GM21786 (cell line): ENCODE data around the gene WEE1.

Experiments
- ATAC-seq: cut with Tn5 transposase; IDR thresholded peaks from one replicate; pipeline ENCODE4 v1.9.1; 2021; ENCODE audit not compliant: unreplicated experiment

WEE1 gene

GRCh38 chr11:9565822-9566560 is 7.5 kb upstream of the WEE1 start:
- ATAC-seq, result peak; percentile 92

GRCh38 chr11:9566561-9567063 is 6.9 kb upstream of the WEE1 start:
- no peak for ATAC-seq

GRCh38 chr11:9567401-9567800 is 6.1 kb upstream of the WEE1 start:
- no peak for ATAC-seq

GRCh38 chr11:9568161-9568853 is 5.2 kb upstream of the WEE1 start:
- no peak for ATAC-seq

GRCh38 chr11:9568854-9569587 is 4.4 kb upstream of the WEE1 start:
- ATAC-seq, result no peak

- ATAC-seq, result no peak
Measured at GRCh38 chr11:9569588-9570164, 3.8 kb upstream of the WEE1 start.

GRCh38 chr11:9570313-9571025 is 3.0 kb upstream of the WEE1 start:
- no peak for ATAC-seq

GRCh38 chr11:9571071-9571762 is 2.3 kb upstream of the WEE1 start:
- no peak for ATAC-seq

GRCh38 chr11:9571763-9572115 is 1.7 kb upstream of the WEE1 start:
- ATAC-seq, result no peak

- ATAC-seq, result no peak
Measured at GRCh38 chr11:9573775-9574621, 528 bp downstream of the WEE1 start.

- ATAC-seq, result no peak
Measured at GRCh38 chr11:9574622-9575259, 1.3 kb downstream of the WEE1 start.

- ATAC-seq, result no peak
Measured at GRCh38 chr11:9575260-9576240, 2.1 kb downstream of the WEE1 start.

- no peak for ATAC-seq
Measured at GRCh38 chr11:9576701-9577381, 3.4 kb downstream of the WEE1 start.

- no peak for ATAC-seq
Measured at GRCh38 chr11:9577556-9577955, 4.1 kb downstream of the WEE1 start.

GRCh38 chr11:9580894-9581293 is 7.4 kb downstream of the WEE1 start:
- ATAC-seq, result no peak

GRCh38 chr11:9581556-9582161 is 8.2 kb downstream of the WEE1 start:
- no peak for ATAC-seq

GRCh38 chr11:9590717-9591116 is 17.2 kb downstream of the WEE1 start:
- no peak for ATAC-seq
